Iris pigment epithelial cell (primary cell): ENCODE measurements around the gene HES5.

ENCODE experiments used
- DNase-seq: peaks from one replicate; pipeline ENCODE4 v3.0.0-alpha.2; 2011; ENCODE audit warnings: low read depth

Gene HES5

DNA sequence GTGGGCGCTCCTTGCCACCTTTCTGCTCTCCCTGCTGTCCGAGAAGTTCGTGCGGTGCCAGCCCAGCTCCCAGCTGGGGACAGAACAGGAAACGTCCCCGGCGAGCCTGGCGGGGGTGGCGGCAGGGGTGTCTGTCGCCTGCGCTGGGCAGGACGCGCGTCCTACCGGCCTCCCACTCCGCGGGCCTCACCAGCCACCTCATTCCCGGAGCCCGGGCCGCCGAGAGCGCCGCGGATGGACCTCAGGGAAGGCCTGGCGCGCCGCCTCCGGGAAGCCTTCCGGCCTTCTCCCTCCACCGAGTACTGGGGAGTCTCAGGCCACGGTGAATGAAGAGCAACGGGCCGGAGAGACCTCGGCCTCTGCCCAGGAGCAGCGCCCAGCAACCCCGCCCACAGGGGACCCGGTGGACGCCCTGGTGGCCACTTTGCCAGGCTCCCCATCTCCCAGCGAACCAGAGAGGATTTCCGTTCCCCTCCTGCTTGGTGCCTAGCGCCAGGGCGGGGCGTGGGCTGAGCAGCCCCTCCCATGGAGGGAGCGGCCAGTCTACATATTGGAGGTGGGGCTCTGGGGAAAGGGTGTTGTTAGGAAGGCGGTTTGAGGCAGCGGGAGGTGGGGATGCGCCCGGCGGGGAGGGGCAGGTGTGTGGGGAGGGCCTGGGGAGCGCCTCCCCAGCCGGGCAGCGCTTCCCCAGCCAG lies 16.6 kb upstream of the HES5 start:
- peak; percentile 63 for DNase-seq

DNA sequence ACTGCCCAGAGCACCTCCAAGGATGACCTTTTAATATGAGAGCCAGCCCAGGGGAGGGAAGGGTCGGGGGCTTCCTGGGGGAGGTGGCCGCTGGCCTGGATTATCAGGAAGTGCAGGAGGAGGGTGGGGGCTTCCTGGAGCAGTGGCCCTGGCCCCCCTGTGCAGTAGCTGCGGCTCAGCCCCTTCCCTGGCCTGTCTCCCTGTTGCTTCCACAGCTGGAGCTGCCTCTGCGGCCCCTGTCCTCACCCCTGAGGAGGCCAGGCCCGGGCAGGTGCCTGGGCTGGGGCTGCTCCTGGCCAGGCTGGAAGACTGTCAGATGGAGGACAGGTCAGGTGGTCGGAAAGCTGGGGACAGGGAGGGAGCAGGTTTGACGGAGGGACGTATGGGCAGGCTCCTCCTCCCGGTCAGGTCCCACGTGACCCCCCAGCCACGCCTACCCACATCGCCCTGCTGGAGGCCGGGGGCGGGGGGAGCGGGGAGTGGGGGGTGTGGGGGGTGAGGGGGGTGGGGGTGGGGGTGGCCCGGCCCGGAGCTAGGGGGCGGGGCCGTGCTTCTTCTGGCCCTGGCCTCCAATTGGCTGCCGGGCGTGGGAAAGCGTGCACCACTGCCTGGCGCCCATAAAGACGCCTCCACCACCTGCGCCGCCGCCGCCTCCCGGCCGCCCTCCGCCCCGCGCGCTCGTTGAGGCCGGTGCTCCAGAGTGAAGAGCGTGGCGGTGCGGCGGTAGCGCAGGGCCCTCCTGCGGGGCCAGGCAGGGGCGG lies 15.9 kb upstream of the HES5 start:
- DNase-seq: peak; percentile 68

DNA sequence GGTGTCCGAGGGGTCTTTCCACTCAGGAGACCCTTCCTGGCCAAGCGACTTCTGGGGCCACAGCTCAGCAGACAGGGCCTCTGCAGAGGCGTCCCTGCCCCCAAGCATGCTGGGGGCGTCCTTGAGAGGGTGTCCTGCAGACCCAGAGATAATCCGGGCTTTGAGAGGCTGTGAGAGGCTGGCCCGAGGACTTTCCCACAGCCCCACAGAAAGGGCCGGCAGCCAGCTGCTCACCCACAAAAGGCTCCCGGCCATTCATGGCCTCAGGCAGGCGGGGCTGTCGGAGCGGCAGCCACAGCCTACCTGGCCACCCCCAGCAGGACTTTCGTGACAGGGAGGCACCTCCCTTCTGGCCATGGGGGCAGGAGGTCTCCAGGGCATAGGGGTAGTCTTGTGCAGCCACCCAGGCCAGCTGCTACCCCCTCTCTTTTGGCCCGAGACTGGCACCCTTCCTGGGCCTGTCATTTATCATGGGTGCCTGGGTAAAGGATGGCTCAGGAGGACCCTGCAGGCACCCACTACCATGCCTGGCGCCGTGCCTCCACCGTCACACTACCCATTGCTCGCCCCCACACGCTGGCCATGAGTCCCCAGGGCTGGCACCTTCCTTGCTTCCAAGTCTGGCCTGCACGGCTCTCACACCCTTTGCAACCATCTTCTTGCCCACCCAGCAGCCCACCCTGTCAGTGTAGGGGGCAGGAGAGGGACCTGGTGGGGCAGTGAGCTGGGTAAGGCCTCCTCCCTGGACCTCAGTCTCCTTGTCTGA lies 15.0 kb upstream of the HES5 start:
- DNase-seq: peak; percentile 42

DNA sequence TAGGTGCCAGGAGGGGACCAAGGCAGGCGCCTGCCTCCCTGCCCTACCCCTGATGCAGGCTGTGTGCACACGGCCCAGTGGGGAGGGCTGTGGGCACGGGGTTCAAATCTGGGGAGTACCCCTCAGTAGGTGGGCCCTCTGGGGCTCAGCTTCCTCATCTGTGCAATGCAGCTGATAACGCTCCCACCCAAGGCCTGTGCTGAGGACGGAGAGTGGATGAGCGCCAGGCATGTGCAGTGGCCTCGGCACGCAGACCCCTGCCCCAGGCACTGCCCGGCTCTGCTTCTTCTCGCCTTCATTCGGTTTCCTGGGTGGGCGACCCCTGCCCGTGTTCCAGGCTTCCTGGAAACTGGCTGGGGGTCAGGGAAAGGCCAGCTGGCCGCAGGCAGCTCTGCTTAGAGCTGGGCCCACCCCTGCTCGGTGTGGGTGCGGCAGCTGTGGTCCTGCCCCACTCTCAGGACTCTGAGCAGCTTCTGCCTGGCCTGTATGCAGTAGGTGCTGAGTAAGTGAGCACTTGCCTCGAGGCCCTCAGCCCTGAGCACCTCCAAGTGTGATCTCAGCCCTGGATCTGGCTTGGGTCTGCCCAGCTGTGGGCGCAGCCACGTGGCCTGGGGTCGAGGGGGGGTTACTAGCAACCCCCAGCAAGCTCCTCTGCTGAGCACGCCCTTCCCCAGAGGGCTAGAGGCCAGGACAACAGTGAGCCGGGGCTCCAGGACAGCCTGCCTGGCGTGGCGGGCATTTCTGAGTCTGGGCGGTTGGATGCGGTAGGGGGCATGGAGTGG lies 14.2 kb upstream of the HES5 start:
- DNase-seq: peak; percentile 44

DNA sequence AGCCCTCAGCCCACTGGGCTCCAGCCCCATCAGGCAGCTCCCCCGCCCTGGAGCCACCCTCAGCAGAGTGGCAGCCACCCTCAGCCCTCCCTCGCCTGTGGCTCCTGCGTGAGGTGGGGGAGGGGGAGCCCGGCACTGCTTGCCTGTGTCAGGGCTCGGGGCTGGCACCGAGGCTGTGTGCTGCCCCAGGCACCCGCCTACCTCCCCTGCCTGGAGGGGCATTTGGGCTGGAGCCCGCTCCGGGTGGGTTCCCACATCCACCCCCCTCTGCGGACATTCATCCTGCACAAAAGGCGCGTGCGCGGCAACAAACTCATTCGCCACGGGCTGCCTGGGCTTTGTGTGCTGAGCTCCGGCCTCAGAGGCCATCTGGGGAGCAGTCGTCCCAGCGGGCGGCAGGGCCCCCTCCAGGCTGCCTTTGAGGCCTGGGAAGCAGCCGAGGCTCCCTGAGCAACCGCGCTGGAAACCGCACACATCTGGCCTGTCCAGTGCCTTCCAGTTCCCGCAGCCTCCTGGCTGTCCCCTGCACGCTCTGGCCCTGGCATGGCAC lies 13.6 kb upstream of the HES5 start:
- DNase-seq: no peak

DNA sequence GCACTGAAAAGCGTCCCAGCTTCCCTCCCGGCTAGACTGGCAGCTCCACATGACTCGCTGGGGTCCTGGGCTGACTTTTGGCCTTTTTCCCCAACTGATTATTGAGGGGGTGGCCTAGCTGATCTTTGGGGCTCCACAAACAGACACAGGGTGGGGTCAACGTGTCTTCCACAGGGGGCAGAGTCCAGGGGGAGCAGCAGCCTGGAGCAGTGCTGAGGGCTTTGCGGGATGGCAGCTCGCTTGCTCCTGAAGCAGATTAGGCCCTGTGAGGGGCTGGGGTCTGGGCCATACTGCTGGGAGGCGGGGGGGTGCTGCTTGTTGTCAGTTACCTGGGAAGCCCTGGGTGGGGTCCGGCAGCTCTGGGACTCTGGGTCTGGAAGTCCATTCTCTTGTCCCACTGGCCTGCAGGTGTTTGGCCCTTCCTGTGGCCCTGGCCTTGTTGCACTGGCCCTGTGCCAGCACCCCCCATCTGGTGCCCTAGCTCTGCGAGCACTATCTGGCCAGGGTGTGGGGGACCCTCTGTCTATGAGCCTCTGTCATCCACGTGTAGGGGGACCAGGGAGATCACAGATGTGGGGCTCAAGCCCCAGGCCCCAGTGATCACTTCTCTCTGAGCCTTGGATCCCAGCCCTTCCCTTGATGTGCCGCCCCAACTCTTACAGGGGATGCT lies 12.3 kb upstream of the HES5 start:
- no peak for DNase-seq

DNA sequence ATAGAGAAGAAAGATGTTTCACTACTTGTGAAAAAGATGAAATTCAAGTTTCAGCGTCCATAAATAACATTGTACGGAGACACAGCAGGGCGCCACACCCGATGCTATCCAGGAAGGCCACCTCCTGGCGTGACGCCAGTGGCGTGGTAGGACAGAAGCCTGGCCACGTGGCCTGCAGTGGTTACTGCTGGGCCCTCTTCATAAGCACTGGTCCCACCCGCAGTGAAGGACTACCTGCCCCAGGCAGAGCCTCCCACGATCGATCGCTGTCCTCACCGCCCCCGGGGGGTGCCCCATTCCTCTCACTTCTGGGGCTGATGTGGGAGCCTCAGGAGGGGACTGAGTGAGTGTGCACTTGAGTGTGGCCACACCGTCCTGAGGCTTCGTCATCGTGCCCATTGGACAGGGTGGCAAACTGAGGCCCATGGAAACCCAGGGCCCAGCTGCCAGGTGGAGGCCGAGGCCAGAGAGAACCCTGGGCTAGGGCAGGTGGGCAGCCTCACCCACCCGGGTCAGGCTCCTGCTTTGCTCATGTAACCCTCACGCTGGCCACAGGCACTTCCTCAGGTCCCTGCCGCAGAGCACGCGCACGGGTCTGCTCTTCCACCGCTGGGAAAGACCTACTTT lies 11.7 kb upstream of the HES5 start:
- DNase-seq: no peak

DNA sequence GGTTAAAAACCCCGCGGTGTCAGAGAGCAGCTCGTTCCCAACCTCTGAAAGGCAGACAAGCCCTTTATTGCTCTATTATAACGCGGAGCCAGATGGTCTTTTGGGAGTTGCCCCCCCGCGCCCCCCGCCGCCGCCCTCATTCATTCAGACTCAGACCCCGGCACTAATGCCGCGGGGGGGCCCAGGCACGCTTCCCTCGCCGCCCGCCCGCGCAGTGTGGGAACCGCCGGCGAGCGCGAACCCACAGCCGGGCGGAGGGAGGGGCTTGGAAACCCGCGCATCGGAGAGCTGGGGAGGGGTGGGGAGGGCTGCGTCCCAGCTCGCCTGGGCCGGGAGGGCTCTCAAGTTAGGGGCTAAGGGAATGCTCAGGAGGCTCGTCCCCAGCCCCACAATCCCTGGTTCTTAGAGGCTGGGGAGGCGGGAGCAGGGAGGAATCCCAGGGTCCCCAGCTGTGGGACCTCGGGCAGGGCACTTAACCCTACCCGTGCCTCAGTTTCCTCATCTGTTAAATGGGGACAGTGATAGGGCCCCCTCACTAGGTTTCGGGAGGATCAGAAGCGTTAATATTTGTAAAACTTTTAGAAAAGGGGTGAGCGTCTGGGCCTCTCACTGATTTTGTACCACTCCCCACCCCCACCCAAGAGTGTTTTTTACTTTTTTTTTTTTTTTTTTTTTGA lies 10.9 kb upstream of the HES5 start:
- DNase-seq: no peak

DNA sequence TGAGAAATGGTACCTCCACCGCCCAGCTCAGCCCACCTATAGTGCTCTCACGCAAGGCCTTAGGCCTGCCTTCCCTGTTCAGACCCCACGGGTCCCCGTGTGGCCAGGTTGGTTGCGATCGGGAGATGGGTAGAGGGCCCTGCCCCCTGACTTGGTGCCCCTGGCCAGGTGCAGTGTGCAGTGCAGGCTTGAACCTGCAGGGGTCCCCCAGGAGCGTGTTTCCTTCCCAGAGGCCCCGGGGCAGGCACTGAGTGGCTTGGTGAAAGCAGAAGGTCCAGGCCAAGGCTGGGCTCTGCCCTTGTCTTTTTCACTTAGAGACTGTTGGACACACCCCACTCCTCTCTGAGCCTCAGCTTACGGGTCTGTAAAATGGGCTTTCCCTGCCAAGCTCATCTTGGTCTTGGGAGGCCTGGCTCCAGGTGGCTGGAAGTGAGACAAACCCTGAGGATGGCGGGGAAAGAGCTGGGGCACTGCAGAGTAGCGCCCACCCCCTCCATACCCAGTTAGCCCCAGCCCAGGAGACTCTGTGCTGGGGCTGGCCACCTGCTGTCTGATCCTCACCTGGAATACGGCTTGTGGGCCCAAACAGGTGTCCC lies 9.3 kb upstream of the HES5 start:
- DNase-seq: no peak

DNA sequence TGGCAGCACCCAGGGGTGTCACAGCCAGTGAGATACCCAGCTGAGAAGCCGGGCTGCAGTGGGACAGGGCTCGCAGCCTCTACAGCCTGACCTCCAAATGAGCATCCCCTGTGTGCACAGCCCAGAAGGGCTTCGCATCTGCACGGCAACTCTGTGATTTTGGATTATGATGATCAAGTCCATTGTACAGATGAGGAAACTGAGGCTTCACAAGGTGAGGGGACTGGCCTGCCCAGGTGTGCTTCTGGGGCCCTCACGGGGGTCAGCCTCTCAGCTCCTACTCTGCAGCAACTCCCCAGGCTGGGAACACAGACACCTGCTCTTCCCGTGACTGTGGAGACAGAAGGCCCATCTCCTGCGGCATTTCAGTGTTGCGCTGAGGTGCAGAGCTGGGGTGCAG lies 8.8 kb upstream of the HES5 start:
- DNase-seq: no peak

DNA sequence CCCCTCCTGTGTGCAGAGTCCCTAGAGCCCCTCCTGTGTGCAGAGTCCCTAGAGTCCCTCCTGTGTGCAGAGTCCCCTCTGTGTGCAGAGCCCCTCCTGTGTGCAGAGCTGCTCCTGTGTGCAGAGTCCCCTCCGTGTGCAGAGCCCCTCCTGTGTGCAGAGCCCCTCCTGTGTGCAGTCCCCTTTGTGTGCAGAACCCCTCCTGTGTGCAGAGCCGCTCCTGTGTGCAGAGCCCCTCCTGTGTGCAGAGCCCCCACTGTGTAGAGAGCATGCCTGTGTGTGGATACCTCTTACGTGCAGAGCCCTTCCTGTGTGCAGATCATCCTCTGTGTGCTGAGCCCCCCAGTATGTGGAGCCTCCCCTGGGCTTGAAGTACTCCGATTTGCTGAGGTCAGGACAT lies 8.3 kb upstream of the HES5 start:
- DNase-seq: no peak

DNA sequence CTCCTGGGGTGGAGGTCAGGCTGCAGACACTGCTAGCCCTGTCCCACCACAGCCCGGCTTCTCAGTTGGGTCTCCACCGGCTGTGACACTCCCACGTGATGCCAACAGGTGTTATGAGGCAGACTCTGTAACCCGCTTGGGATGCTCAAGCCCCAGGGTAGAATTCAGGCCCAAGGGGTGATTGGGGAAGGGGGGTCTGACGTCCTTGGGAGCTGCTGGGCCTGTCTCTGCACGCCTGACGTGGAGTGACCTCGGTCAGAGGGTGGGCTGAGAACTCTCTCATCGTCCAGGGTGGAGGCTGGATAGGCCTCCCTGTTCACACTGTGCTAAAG lies 7.7 kb upstream of the HES5 start:
- no peak for DNase-seq

DNA sequence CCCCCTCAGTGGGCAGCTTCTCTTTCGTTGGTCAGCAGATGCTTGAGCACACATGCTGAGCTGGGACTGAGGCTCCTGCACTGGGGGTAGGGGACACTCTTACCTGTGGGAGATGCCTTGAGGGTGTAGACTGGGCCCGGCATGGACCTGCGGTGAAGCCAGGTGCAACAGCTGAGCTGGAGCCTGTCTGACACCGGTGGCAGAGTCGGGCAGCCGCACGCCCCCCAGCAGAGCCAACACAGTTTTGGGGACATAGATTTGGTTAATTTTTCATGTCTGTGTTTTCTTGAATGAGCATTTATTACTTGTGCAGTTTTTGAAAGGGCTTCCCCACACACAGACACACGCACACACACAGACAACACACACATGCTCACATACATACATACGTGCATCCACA lies 5.9 kb upstream of the HES5 start:
- DNase-seq: no peak

DNA sequence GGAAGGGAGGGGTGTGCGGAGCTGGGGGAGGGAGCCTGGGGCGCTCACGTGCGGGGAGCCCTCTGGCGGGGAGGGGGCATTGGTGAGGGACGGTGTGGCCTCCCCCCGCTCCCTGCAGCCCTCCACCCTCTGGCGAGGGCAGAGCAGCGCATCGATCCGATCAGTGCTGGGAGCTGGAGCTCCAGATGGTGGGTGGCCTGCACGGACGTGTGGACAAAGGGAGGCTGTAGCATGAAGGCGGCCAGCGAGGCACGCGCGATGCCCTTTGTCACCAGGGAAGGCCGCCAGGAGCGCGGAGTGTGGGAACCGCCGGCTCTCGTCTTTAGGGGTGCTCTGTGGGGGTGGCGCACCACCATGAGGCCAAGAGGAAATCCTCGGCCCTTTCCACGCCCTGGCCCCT lies 5.4 kb upstream of the HES5 start:
- no peak for DNase-seq

DNA sequence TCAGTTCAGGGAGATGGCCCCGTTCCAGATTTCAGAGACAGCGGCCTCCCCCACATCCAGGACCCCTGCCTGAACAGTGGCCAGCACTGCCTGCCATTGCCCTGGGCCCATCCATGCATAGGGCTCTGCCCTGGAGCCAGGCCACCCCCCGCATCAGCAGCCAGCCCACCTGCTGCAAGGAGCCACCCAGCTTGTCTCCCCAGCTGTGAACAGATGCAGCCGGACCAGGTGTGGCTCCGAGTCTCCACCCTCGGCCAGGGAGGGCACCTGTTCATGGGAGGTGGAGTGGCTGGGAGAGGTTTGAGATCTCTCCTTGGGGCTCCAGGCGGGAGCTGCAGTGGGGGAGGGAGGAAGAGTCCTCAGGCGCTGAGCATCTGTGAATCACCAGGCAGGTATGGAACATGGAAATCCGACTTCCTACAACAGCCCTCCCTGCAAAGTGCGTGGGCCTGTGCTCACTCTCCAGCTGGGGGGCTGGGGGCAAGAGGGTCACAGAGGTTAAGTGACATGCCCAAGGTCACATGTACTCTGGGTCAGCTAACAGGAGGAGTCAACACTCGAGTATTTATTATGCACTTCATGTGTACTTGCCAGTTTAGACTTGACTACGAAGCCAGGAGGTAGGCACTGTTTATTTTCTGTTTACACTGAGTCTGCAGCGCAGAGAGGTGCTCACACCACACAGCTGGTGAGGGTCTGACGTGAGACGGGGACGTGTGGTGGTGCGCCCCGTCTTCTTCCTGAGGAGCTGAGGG lies 4.8 kb upstream of the HES5 start:
- DNase-seq: peak; percentile 78

DNA sequence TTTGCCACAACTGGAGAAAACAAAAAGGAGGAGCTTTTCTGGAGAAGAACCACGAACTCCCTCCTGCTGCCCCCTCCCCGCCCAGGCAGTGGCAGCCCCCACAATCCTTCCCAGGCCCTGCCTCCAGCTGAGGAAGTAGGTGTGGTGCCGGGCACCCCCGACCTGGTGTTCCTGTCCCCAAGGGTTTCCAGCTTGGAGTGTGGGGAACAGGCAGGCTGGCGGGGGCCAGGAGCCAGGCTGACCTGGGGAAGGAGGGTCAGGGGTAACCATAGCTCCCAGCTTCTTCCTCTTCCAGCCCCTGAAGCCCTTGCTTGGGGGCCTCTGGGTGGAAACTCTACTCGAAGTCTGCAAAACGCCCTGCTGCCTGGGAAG lies 4.2 kb upstream of the HES5 start:
- no peak for DNase-seq

DNA sequence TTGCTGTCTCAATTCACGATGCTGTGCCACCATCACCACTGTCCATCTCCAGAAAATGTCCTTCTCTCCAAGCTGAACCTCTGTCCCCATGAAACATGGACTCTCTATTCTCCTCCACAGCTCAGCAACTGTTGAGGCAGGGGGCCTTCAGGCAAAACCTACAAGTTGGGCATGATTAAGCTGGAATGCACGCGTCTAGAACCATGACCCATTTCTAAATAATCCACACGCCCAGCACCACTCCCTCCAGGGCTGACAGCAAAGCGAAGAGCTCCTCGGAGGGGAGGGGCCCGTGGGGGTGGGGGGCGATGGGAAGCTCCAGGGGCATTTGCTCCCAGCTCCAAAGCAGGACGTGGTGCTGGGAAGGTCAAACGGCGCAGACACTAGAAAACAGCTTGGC lies 3.3 kb upstream of the HES5 start:
- peak; percentile 35 for DNase-seq

DNA sequence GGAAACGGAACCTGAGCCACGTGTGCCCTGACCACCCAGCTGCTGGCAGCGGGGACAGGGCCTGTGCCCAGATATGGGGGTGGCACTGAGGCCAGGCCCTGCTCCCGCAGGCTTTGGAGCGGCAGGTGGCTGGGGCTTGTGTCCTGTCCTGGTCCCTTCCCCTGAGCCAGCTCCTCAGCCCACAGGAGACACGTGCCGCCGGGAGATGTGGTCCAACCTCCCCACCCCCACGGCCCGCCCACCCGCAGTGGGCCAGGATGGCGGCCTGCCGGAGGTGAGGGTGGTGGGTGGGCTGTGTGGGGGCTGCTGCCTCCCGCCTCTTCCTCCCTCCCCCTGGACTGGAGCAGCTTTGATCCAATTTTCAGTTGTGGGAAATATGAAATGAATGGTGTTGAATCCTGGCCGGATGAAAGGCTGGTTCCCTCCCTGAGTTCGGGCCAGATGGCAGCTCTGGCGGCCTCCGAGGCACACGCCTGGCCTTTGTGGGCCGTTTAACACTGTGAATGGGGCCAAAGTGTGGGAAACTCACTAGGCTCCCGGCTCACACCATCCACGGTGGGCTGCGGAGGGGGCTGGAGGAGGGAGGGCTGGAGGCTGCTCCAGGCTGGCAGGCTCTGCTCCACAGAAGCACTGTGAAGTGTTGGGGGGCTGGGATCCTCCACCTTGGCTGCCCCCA lies 2.6 kb upstream of the HES5 start:
- DNase-seq: no peak
